SIG-M5 treated with dmso at 0.1 percent for 504 hours (cell line): ENCODE data around the gene SYT15B.
"Not testable (repeated sequence)": the region's sequence is repeated elsewhere in the genome, so short reads cannot be mapped to it uniquely, and the experiment has no call there.

ENCODE experiments used
- DNase-seq: peaks from one replicate; lab custom pipeline; 2025; ENCODE audit not compliant: unreplicated experiment; lab: John Stamatoyannopoulos, UW

The SYT15B gene

DNA sequence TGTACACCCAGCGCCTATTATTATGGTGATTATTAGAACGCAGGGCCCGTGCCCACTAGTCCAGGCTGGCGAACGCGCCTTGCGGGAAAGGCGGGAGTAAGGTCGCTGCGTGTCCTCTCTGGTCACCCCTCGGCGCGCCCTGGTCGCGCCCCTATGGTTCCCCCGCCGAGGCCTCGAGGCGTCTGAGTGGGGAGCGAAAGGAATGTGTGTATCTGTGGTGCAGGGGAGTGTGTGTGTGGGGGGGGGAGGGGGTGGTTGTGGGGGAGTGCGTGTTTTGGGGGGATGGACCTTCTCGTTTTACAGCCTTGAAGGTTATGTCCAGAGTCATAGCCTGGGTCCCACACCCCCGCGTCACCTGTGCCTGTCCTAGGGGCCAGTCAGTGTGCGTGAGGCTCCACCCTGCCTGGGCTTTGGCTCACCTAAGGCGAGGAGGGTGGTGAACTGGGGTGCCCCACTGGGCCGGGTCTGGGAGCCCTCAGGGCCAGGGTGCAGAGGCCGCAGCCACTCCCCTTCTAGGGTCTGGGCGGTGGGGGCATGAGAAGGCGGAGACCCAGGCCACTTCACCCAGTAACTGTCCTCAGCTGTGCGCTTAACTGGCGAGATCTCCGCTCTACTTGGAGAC lies at the start of gene SYT15B:
SYT15B (minus strand) TSS at position 39 of the 622 bp plus-strand sequence. CDS start 952 bp downstream, outside the sequence.
- not testable (repeated sequence) for DNase-seq

DNA sequence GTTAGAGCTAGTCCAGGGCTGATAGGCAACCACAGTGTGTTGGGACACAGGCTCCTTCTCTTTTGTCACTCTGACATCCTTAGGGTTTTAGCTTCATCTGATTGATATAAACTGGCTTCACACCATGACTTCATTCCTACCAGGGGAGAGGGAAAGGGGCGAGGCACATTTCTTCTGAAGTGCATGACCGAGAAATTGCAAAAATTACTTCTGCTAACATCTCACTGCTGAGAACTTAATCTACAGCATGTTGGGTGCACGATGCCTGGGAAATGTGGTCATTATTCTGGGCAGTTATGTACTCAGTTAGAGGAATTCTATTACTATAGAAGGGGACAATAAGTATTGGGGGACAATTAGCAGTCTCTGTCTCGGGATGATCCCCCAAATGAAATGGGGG lies 16.2 kb upstream of the SYT15B start:
- DNase-seq = not testable (repeated sequence)

GRCh38 chr10:47775361-47776231 lies 12.2 kb upstream of the SYT15B start:
- not testable (repeated sequence) for DNase-seq

DNA sequence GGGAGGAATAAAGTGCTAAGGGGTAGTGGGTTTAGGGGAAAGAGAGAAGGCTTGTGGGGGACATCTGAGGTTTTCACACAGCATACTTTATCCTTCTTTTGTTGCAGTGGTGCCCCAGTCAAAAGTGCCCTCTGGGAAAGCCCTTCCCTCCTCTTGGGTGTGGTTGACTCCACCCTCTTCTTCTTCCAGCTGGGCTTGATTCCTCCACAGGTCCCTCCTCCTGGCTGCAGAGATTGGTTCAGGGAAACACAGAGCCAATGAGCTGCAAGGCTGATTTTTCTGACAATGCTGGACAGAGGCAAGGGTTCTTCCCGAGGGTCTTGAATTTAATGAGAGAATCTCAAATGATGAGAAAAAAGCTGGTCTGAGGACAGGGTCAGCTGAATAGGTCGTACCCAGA lies 7.4 kb upstream of the SYT15B start:
- not testable (repeated sequence) for DNase-seq

GRCh38 chr10:47768578-47769115 lies 5.3 kb upstream of the SYT15B start:
- not testable (repeated sequence) for DNase-seq

DNA sequence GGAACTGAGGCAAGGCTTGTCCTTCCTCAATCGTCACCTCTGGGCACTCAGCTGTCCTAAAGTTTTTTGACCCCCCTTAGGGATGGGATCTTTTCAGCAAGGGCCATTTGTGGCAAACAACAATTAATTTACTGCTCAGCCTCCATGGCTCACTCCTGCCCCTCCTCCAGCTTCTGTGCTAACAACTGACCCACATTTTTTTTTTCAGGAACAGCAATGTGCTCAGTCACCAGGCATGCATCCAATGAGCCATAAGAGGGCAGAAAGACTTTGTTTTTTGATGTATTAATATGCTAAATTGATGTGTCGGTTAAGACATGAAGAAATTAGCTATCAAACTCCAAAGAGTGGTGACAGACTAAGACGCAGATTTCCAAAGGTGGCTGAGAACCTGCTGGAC lies 4.7 kb upstream of the SYT15B start:
- not testable (repeated sequence) for DNase-seq

GRCh38 chr10:47767236-47767635 lies 3.8 kb upstream of the SYT15B start:
- DNase-seq = not testable (repeated sequence)

DNA sequence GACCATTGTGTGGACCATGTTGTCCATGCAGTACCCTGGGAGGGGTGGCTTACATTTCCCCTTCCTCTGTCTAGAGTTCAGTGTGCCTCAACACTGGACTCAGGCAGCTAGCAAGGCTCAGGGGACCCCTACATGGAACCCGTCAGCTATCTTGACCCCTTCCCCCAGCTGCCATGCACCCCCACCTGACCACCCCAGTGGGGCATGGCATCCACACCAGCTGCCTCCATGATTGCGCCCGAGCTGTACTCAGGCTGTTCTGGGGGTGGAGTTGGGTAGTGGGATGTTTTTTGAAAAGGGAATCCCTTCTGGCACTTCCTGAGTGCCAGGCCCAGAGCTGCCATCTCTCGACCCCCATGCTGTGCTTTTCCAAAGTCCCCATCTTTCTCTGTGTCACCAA lies 1.8 kb upstream of the SYT15B start:
- DNase-seq = not testable (repeated sequence)

- DNase-seq = not testable (repeated sequence)
Observed at GRCh38 chr10:47762674-47763553, 478 bp downstream of the SYT15B start.

- DNase-seq = not testable (repeated sequence)
Observed at GRCh38 chr10:47758855-47759254, 4.5 kb downstream of the SYT15B start.

DNA sequence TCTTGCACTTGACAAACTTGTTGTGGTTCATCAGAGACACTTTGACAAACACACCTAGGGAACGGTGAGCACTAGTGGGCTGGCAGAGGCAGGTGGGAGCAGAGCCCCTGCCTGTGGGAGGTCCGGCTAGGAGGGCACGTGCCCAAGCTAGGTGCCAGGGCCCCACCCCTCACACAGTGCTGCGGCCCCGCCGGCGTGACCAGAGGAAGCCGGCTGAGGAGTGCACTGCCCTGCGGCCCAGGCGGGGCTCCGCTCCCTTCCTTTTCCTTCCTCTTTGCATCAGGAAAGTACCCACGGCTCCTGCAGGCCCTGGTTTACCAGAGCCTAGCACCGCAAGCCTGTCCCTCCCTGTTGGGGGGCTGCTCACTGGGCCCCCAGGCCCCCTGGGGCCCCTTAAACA lies 7.2 kb downstream of the SYT15B start:
- DNase-seq = not testable (repeated sequence)

DNA sequence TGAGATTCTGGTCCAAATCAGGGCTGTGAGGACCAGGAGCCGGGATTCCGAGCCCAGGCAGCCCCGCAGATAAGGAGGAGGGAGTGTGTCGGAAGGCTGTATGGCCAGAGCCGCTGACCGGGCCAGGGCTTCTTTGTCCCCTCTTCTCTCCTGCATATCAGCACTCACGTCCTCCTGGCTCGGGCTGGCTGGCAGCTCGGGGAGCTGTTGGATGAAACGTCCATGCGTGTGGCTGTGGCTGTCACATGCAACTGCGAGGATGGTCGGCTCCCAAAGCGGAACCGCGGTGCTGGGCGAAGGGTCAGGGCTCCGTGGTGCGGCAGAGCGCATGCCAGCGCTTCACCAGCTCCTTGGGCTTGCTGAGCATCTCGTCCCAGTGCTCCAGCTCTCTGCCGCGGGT lies 9.5 kb downstream of the SYT15B start:
- DNase-seq = not testable (repeated sequence)

DNA sequence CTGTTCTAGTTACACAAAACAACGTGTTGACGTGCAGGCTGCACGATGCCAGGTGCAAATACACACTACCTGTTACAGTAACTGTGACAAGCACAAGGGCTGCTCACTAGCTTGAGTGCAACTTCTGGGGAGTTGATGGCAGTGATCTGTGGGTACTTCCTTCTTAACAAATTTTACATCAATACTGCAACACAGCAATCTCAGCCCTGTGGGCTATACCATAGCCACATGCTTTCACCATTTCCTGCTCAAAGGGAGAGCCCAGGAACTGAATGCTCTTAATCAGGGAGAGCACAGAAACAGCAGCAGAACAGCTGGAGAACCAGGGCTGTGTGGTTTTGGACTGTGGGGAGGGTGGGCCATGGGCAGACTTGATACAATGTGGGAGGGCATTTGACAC lies 10.2 kb downstream of the SYT15B start:
- DNase-seq = not testable (repeated sequence)

- DNase-seq = not testable (repeated sequence)
Observed at GRCh38 chr10:47751821-47752220, 11.6 kb downstream of the SYT15B start.

- not testable (repeated sequence) for DNase-seq
Observed at GRCh38 chr10:47750360-47750759, 13.0 kb downstream of the SYT15B start.

- not testable (repeated sequence) for DNase-seq
Observed at GRCh38 chr10:47746780-47747376, 16.5 kb downstream of the SYT15B start.

- DNase-seq = not testable (repeated sequence)
Observed at GRCh38 chr10:47744881-47745280, 18.5 kb downstream of the SYT15B start.

DNA sequence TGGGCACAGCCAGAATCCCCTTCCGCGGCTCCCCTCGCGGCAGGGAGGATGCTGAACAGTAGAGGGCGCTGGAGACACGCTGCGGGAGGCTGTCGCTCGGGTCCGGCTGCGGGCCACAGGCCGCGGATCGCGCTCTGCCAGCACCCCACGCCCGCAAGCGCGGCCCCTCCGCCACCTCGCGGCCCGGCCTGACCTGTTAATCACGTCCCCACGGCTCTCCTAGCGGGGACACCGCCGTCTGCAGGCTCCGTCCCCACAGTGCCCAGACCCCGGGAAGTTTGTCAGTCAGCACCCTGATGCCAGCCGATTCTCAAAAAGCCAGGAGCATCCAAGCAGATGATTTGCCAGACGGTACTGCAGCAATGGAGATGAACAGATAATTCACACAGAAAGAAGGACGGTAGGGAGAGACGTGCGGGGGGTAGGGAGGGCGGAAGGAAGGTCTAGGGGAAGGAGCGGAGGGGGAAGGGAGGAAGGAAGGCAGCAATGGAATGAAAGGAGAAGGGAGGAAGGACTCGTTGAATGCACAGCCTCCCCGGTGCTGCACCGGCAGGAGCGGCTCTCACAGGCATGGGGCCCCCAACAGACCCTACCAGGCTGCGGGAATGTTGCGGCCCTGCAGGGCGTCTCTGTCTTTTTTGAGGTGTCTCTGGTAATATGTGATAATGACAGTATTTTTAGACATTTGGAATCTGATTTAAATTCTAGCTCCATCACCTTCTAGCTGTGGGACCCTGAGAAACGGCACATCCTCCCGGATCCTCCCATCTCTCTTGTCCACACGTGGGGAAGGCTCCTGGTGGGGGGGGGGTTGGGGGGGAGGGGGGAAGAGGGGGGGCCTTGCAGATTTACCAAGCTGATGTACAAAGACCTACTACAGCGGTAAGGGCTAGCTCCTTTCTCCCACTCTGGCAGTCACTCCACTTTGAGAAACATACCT lies 19.5 kb downstream of the SYT15B start:
- not testable (repeated sequence) for DNase-seq

DNA sequence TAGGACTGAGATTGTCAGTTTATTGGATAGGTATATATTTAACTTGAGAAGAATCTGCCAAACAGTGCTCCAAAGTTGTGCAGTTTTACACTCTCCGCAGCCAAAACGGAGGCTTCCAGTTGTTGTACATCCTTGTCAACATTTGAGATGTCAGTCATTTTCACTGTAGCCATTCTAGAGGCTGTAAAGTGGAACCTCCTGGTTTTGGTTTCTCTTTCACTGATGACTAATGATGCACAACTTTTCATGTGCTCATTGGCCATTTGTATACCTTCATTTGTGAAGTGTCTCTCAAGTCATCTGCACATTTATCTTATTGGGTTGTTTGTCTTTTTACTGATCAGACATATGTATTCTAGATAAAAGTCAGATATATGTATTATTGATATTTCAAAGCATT lies 22.5 kb downstream of the SYT15B start:
- not testable (repeated sequence) for DNase-seq
